H9 (cell line): ENCODE measurements around the gene ANKS3. TPM values are rescaled to one million over a fixed set of nuclear protein-coding genes. Genes with fewer than 3 reads are reported as not detected.
A peak's percentile ranks its signal among the peaks of the same experiment; 100 is the strongest.

Experiments
- DNase-seq: peaks from one replicate; pipeline ENCODE4 v3.0.0-alpha.2; 2017
- H2AFZ ChIP-seq: one replicate; pipeline ENCODE4 v1.6.1; 2013; ENCODE audit warnings: mild to moderate bottlenecking, low read length, control low read depth, moderate library complexity
- H2AK5ac ChIP-seq: 2 replicates; pipeline ENCODE4 v1.6.1; 2013; ENCODE audit warnings: low read length, control low read depth, mixed read lengths; ENCODE audit not compliant: insufficient read length
- H2BK120ac ChIP-seq: one replicate; pipeline ENCODE4 v1.6.1; 2013; ENCODE audit warnings: low read depth, mild to moderate bottlenecking, low read length, control low read depth, inconsistent platforms; ENCODE audit not compliant: poor library complexity, severe bottlenecking
- H2BK12ac ChIP-seq: 2 replicates; pipeline ENCODE4 v1.6.1; 2013; ENCODE audit warnings: low read length, control low read depth, mixed read lengths, low read depth; ENCODE audit not compliant: insufficient read length
- H2BK15ac ChIP-seq: 2 replicates; pipeline ENCODE4 v1.6.1; 2013; ENCODE audit warnings: low read depth, low read length, control low read depth
- H2BK20ac ChIP-seq: one replicate; pipeline ENCODE4 v1.6.1; 2013; ENCODE audit warnings: low read depth, mild to moderate bottlenecking, low read length, control low read depth, inconsistent platforms; ENCODE audit not compliant: poor library complexity, severe bottlenecking
- H2BK5ac ChIP-seq: 2 replicates; pipeline ENCODE4 v1.6.1; 2013; ENCODE audit warnings: low read length, control low read depth, mixed read lengths; ENCODE audit not compliant: insufficient read length
- H3K14ac ChIP-seq: 2 replicates; pipeline ENCODE4 v1.6.1; 2013; ENCODE audit warnings: low read length, control low read depth; ENCODE audit not compliant: insufficient read depth
- H3K18ac ChIP-seq: 2 replicates; pipeline ENCODE4 v1.6.1; 2013; ENCODE audit warnings: low read depth, mild to moderate bottlenecking, mixed read lengths, low read length, control low read depth; ENCODE audit not compliant: insufficient read length
- H3K23ac ChIP-seq: 2 replicates; pipeline ENCODE4 v1.6.1; 2013; ENCODE audit warnings: low read length, control low read depth, mixed read lengths, low read depth; ENCODE audit not compliant: insufficient read length
- H3K23me2 ChIP-seq: 2 replicates; pipeline ENCODE4 v1.6.1; 2013; ENCODE audit warnings: low read depth, mild to moderate bottlenecking, mixed read lengths, low read length, control low read depth; ENCODE audit not compliant: insufficient read length, poor library complexity, severe bottlenecking
- H3K27ac ChIP-seq: 2 replicates; pipeline ENCODE4 v1.5.1; 2013; ENCODE audit warnings: low read length, control low read depth, mixed read lengths, low read depth; ENCODE audit not compliant: insufficient read length
- H3K27me3 ChIP-seq: 2 replicates; pipeline ENCODE4 v1.6.1; 2013; ENCODE audit warnings: low read length, control low read depth, inconsistent platforms; ENCODE audit not compliant: insufficient read depth
- H3K4ac ChIP-seq: 2 replicates; pipeline ENCODE4 v1.6.1; 2013; ENCODE audit warnings: low read depth, mild to moderate bottlenecking, control low read depth, inconsistent platforms, low read length, moderate library complexity
- H3K4me1 ChIP-seq: 2 replicates; pipeline ENCODE4 v1.6.1; 2013; ENCODE audit warnings: low read length, control low read depth, inconsistent platforms; ENCODE audit not compliant: insufficient read depth
- H3K4me2 ChIP-seq: 2 replicates; pipeline ENCODE4 v1.6.1; 2013; ENCODE audit warnings: low read length, control low read depth, mixed read lengths; ENCODE audit not compliant: insufficient read length, insufficient read depth
- H3K56ac ChIP-seq: 2 replicates; pipeline ENCODE4 v1.6.1; 2013; ENCODE audit warnings: low read depth, mild to moderate bottlenecking, mixed read lengths, low read length, control low read depth; ENCODE audit not compliant: insufficient read length
- H3K79me1 ChIP-seq: 2 replicates; pipeline ENCODE4 v1.6.1; 2013; ENCODE audit warnings: low read depth, mild to moderate bottlenecking, moderate library complexity, low read length, control low read depth, inconsistent platforms; ENCODE audit not compliant: insufficient read depth, poor library complexity, severe bottlenecking
- H3K79me2 ChIP-seq: 2 replicates; pipeline ENCODE4 v1.6.1; 2013; ENCODE audit warnings: low read length, control low read depth, inconsistent platforms; ENCODE audit not compliant: insufficient read depth
- H3K9ac ChIP-seq: 2 replicates; pipeline ENCODE4 v1.6.1; 2013; ENCODE audit warnings: low read length, control low read depth, mixed read lengths; ENCODE audit not compliant: insufficient read length; ENCODE audit errors: extremely low read depth
- H3K9me3 ChIP-seq: one replicate; pipeline ENCODE4 v1.6.1; 2013; ENCODE audit warnings: low read depth, low read length, inconsistent platforms; ENCODE audit not compliant: control insufficient read depth
- H3T11ph ChIP-seq: one replicate; pipeline ENCODE4 v1.6.1; 2013; ENCODE audit warnings: mild to moderate bottlenecking, low read length, control low read depth, inconsistent platforms
- H4K20me1 ChIP-seq: one replicate; pipeline ENCODE4 v1.6.1; 2013; ENCODE audit not compliant: control insufficient read depth, insufficient read length, insufficient read depth
- H4K5ac ChIP-seq: 2 replicates; pipeline ENCODE4 v1.6.1; 2013; ENCODE audit warnings: low read depth, mild to moderate bottlenecking, mixed read lengths, low read length, control low read depth; ENCODE audit not compliant: insufficient read length
- H4K8ac ChIP-seq: replicated peaks from 2 replicates; pipeline ENCODE4 v1.6.1; 2013; ENCODE audit warnings: low read length, control low read depth, mixed read lengths, low read depth; ENCODE audit not compliant: insufficient read length
- H4K91ac ChIP-seq: 2 replicates; pipeline ENCODE4 v1.6.1; 2013; ENCODE audit warnings: low read depth, mild to moderate bottlenecking, moderate library complexity, mixed read lengths, low read length, control low read depth; ENCODE audit not compliant: insufficient read length
- H3K27ac Mint-ChIP-seq, 3 experiments: 2 replicates in 2 of 3; 3 replicates in 1 of 3; pipeline ENCODE4 v1.8.0; 2020 to 2021; ENCODE audit warnings: mixed read lengths in 3 of 3, mild to moderate bottlenecking in 1 of 3, moderate library complexity in 1 of 3
- H3K27me3 Mint-ChIP-seq: 2 replicates; pipeline ENCODE4 v1.8.0; 2021; ENCODE audit warnings: low read depth, mild to moderate bottlenecking, moderate library complexity, mixed read lengths
- H3K36me3 Mint-ChIP-seq, 3 experiments: 2 replicates in 2 of 3; 3 replicates in 1 of 3; pipeline ENCODE4 v1.8.0; 2020 to 2021; ENCODE audit warnings: low read depth in 3 of 3, mixed read lengths in 3 of 3; ENCODE audit not compliant: insufficient read depth in 1 of 3
- H3K4me1 Mint-ChIP-seq, 2 experiments: 2 replicates each; pipeline ENCODE4 v1.8.0; 2020; ENCODE audit warnings: mixed read lengths in 2 of 2
- H3K4me3 Mint-ChIP-seq, 2 experiments: 2 replicates in 1 of 2; 3 replicates in 1 of 2; pipeline ENCODE4 v1.8.0; 2020 to 2021; ENCODE audit warnings: mild to moderate bottlenecking in 2 of 2, mixed read lengths in 2 of 2, moderate library complexity in 1 of 2
- H3K9me3 Mint-ChIP-seq, 2 experiments: 2 replicates in 1 of 2; 3 replicates in 1 of 2; pipeline ENCODE4 v1.8.0; 2020; ENCODE audit warnings: mild to moderate bottlenecking in 2 of 2, mixed read lengths in 2 of 2, moderate library complexity in 1 of 2
- WGBS: extraction: QIAGEN DNeasy Blood & Tissue Kit; methylation state at CpG from one replicate; pipeline ENCODE4 v1.1.7; 2013; ENCODE audit warnings: missing lambda C conversion rate, low lambda C conversion rate, mixed read lengths; ENCODE audit not compliant: insufficient read length; ENCODE audit errors: extremely low coverage; 5-methylcytosine and 5-hydroxymethylcytosine counted together
- total RNA-seq: library from RNA; stranded (reverse); gene quantifications from 2 replicates; pipeline ENCODE4 v1.2.1, GENCODE V29; 2021
- TF ChIP-seq, protein P1 (sequence below): fragments of 200-600 bp; sonication (generic); conservative IDR thresholded peaks from 3 replicates; pipeline ENCODE4 v1.8.0; 2021; ENCODE audit warnings: antibody characterized with exemption, mild to moderate bottlenecking

ANKS3 gene
- total RNA-seq, 1 experiment from 2014 or later = 32.0 TPM

DNA sequence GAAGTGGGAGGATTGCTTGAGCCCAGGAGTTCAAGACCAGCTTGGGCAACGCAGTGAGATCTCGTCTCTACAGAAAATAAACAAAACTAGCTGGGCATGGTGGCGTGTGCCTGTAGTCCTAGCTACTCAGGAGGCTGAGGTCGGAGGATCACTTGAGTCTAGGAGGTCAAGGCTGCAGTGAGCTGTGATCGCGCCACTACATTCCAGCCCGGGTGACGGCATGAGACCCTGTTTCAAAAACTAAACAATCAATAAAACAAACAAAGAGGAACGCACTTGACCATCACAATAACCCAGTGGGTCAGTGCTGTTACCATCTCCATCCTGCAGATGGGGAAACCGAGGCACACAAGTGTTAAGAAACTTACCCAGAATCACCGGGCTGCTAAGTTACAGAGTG lies 19.2 kb upstream of the ANKS3 start:
- H3K27me3 ChIP-seq = no peaks in the 10 kb centered on the region
- TF ChIP-seq, protein P1, sequence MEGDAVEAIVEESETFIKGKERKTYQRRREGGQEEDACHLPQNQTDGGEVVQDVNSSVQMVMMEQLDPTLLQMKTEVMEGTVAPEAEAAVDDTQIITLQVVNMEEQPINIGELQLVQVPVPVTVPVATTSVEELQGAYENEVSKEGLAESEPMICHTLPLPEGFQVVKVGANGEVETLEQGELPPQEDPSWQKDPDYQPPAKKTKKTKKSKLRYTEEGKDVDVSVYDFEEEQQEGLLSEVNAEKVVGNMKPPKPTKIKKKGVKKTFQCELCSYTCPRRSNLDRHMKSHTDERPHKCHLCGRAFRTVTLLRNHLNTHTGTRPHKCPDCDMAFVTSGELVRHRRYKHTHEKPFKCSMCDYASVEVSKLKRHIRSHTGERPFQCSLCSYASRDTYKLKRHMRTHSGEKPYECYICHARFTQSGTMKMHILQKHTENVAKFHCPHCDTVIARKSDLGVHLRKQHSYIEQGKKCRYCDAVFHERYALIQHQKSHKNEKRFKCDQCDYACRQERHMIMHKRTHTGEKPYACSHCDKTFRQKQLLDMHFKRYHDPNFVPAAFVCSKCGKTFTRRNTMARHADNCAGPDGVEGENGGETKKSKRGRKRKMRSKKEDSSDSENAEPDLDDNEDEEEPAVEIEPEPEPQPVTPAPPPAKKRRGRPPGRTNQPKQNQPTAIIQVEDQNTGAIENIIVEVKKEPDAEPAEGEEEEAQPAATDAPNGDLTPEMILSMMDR = no peak
- H4K20me1 ChIP-seq = no peaks in the 10 kb centered on the region
- no peak overlapping the region for H3K14ac ChIP-seq
- WGBS = no CpG with 5 or more reads among the region's 11 CpGs
- no peak overlapping the region for H3K4me2 ChIP-seq
- H3K4ac ChIP-seq = no peak overlapping the region
- no peak overlapping the region for H2BK120ac ChIP-seq
- H3K79me1 ChIP-seq = no peaks in the 10 kb centered on the region
- H2BK20ac ChIP-seq = no peak overlapping the region
- H2BK5ac ChIP-seq = no peak overlapping the region
- H2BK12ac ChIP-seq = no peak overlapping the region
- no peaks in the 10 kb centered on the region for H3K27me3 Mint-ChIP-seq
- no peak overlapping the region for H3K18ac ChIP-seq
- H3K9ac ChIP-seq = no peak overlapping the region
- H2AFZ ChIP-seq = no peak overlapping the region
- peaks cover 7 to 9% of the 10 kb centered on the region in 2 experiments; a peak in 3 of 5 replicates for H3K9me3 Mint-ChIP-seq
- H4K8ac ChIP-seq = no peak overlapping the region
- no peak overlapping the region for H3K27ac ChIP-seq
- H3K27ac Mint-ChIP-seq = no peak overlapping the region
- peaks cover 33 to 59% (median 56%) of the 10 kb centered on the region in 3 experiments for H3K36me3 Mint-ChIP-seq
- H3K9me3 ChIP-seq = no peaks in the 10 kb centered on the region
- peak overlapping the region in 1 of 2 experiments; percentile 19; a peak in 1 of 5 replicates for H3K4me3 Mint-ChIP-seq
- H3K79me2 ChIP-seq = no peaks in the 10 kb centered on the region
- no peak overlapping the region for H3K56ac ChIP-seq
- no peaks in the 10 kb centered on the region for H3K4me1 ChIP-seq
- H4K91ac ChIP-seq = no peak overlapping the region
- H3K23ac ChIP-seq = no peak overlapping the region
- H3K4me1 Mint-ChIP-seq = no peaks in the 10 kb centered on the region
- no peak overlapping the region for H3T11ph ChIP-seq
- no peak overlapping the region for H2AK5ac ChIP-seq
- H2BK15ac ChIP-seq = no peak overlapping the region
- DNase-seq = no peak
- no peaks in the 10 kb centered on the region for H3K23me2 ChIP-seq
- no peak overlapping the region for H4K5ac ChIP-seq
